K562 (cell line): Measurements from ENCODE around the gene ANGPTL7. TPM values are rescaled to one million over a fixed set of nuclear protein-coding genes. Genes with fewer than 3 reads are reported as not detected.

Source experiments
- ATAC-seq: fragments of 200-7000 bp; cut with Tn5 transposase; 3 replicates; pipeline ENCODE4 v1.9.1; 2020; ENCODE audit warnings: moderate library complexity
- BruUV-seq: library from RNA; stranded (reverse); fragments of 400-500 nt; replicated peaks from 2 replicates; lab custom pipeline; 2021; lab: Mats Ljungman, UMichigan
- CTCF ChIA-PET: fragments of 300-600 bp; formaldehyde crosslinking; extraction: SDS; loops from one replicate; lab custom pipeline; 2021; ENCODE audit warnings: low intra/inter-chr PET ratio; lab: Yijun Ruan, JAX
- POLR2A ChIA-PET: fragments of 300-600, 350-650 bp; sonication (Branson Sonifier 250); formaldehyde crosslinking; extraction: SDS; loops from one replicate; lab custom pipeline; 2021; ENCODE audit warnings: antibody characterized with exemption, inconsistent platforms; lab: Yijun Ruan, JAX
- DNase-seq, 4 experiments: peaks; one replicate each; pipeline versions ENCODE4 v3.0.0 to v3.0.0-alpha.2; 2011 to 2018; ENCODE audit warnings: low spot score in 3 of 4, mixed read lengths in 3 of 4; ENCODE audit errors: extremely low read depth in 1 of 4
- FAIRE-seq: peaks from 2 replicates; lab custom pipeline; 2011; peaks lifted over from hg19 to GRCh38; lab: Jason Lieb, UNC
- H2AFZ ChIP-seq: 2 replicates; pipeline ENCODE4 v1.6.0; 2011; ENCODE audit warnings: low read depth, low read length, control low read depth, inconsistent platforms
- H3K27ac ChIP-seq: fragments of 200-600 bp; 3 replicates; pipeline ENCODE4 v1.8.0; 2011; ENCODE audit warnings: low read depth, mild to moderate bottlenecking, control low read depth, inconsistent platforms, low read length, moderate library complexity, mixed read lengths; ENCODE audit errors: extremely low read depth
- H3K27me3 ChIP-seq, 2 experiments: fragments of 300-600 bp in 1 of 2; 2 replicates in 1 of 2; 3 replicates in 1 of 2; pipeline versions ENCODE4 v1.6.0 to v1.8.0; 2011; ENCODE audit warnings: inconsistent platforms in 2 of 2, low read length in 2 of 2, mild to moderate bottlenecking in 1 of 2, mixed read lengths in 1 of 2, moderate library complexity in 1 of 2; ENCODE audit not compliant: control insufficient read depth in 2 of 2, insufficient read depth in 2 of 2
- H3K36me3 ChIP-seq: fragments of 300-600 bp; 3 replicates; pipeline ENCODE4 v1.8.0; 2011; ENCODE audit warnings: mild to moderate bottlenecking, low read length, inconsistent platforms; ENCODE audit not compliant: control insufficient read depth, insufficient read depth
- H3K4me1 ChIP-seq, 2 experiments: fragments of 200-600 bp in 1 of 2; replicated peaks in 1 of 2; 2 replicates in 1 of 2; 3 replicates in 1 of 2; pipeline versions ENCODE4 v1.5.1 to v1.8.0; 2011; ENCODE audit warnings: inconsistent platforms in 2 of 2, low read length in 2 of 2, mild to moderate bottlenecking in 1 of 2, mixed read lengths in 1 of 2, moderate library complexity in 1 of 2; ENCODE audit not compliant: control insufficient read depth in 2 of 2, insufficient read depth in 2 of 2
- H3K4me2 ChIP-seq: 2 replicates; pipeline ENCODE4 v1.6.1; 2011; ENCODE audit warnings: low read length, control low read depth, inconsistent platforms, mixed read lengths; ENCODE audit not compliant: insufficient read depth
- H3K4me3 ChIP-seq: fragments of 200-600 bp; sonication (generic), shearing (Covaris generic); 2 replicates; pipeline ENCODE4 v1.5.1; 2016; ENCODE audit warnings: control low read depth, inconsistent platforms
- H3K79me2 ChIP-seq: fragments of 200-600 bp; 3 replicates; pipeline ENCODE4 v1.8.0; 2011; ENCODE audit warnings: low read length, inconsistent platforms; ENCODE audit not compliant: control insufficient read depth, insufficient read depth
- H3K9ac ChIP-seq, 2 experiments: 2 replicates each; pipeline versions ENCODE4 v1.6.0 to v1.6.1; 2011; ENCODE audit warnings: low read depth in 2 of 2, low read length in 2 of 2, control low read depth in 1 of 2, inconsistent platforms in 1 of 2, mild to moderate bottlenecking in 1 of 2, mixed read lengths in 1 of 2; ENCODE audit not compliant: insufficient read depth in 1 of 2
- H3K9me1 ChIP-seq: one replicate; pipeline ENCODE4 v1.6.0; 2011; ENCODE audit warnings: inconsistent platforms, mild to moderate bottlenecking, low read length, moderate library complexity; ENCODE audit not compliant: control insufficient read depth, insufficient read depth
- H3K9me3 ChIP-seq: replicated peaks from 2 replicates; pipeline ENCODE4 v1.5.1; 2011; ENCODE audit warnings: low read depth, low read length, inconsistent platforms; ENCODE audit not compliant: control insufficient read depth, insufficient read depth
- H4K20me1 ChIP-seq: replicated peaks from 2 replicates; pipeline ENCODE4 v1.6.1; 2011; ENCODE audit warnings: low read length, inconsistent platforms, mixed read lengths; ENCODE audit not compliant: control insufficient read depth, insufficient read depth
- CLOCK ChIP-seq: fragments of 250-450 bp; sonication (Bioruptor Pico); IDR thresholded peaks from 2 replicates; pipeline ENCODE4 v1.4.0; 2020; ENCODE audit warnings: mild to moderate bottlenecking, moderate library complexity, borderline replicate concordance
- CXXC5 ChIP-seq: fragments of 250-450 bp; sonication (Bioruptor Pico); IDR thresholded peaks from 2 replicates; pipeline ENCODE4 v1.8.0; 2022; ENCODE audit warnings: inconsistent platforms, mild to moderate bottlenecking, moderate library complexity
- E2F5 ChIP-seq: sonication (generic); formaldehyde crosslinking; IDR thresholded peaks from 2 replicates; pipeline ENCODE4 v1.8.0; 2022; ENCODE audit warnings: mild to moderate bottlenecking, missing genetic modification reagents
- MAX ChIP-seq: sonication (generic); formaldehyde crosslinking; IDR thresholded peaks from 2 replicates; pipeline ENCODE4 v1.9.0; 2022; ENCODE audit warnings: mild to moderate bottlenecking, missing genetic modification reagents
- RB1 ChIP-seq: fragments of 450-650 bp; IDR thresholded peaks from 2 replicates; pipeline ENCODE4 v1.6.1; 2017; ENCODE audit warnings: low read depth, mild to moderate bottlenecking
- TSC22D4 ChIP-seq: fragments of 450-650 bp; IDR thresholded peaks from 2 replicates; pipeline ENCODE4 v1.6.1; 2016; ENCODE audit warnings: missing genetic modification characterization, missing biosample characterization, control low read depth
- ZNF324 ChIP-seq: fragments of 250-450 bp; sonication (Bioruptor Pico); IDR thresholded peaks from 2 replicates; pipeline ENCODE4 v1.4.0; 2020; ENCODE audit warnings: mild to moderate bottlenecking
- ZNF449 ChIP-seq: fragments of 250-450 bp; sonication (Bioruptor Pico); IDR thresholded peaks from 2 replicates; pipeline ENCODE4 v1.8.0; 2022; ENCODE audit warnings: moderate library complexity, mild to moderate bottlenecking, inconsistent platforms
- ZNF518B ChIP-seq: fragments of 250-450 bp; sonication (Bioruptor Pico); IDR thresholded peaks from 2 replicates; pipeline ENCODE4 v1.5.0; 2021; ENCODE audit warnings: mild to moderate bottlenecking, moderate library complexity
- ZNF584 ChIP-seq: fragments of 200-800 bp; sonication (Bioruptor generic); IDR thresholded peaks from 2 replicates; pipeline ENCODE4 v1.6.1; 2016; ENCODE audit warnings: low read depth, mild to moderate bottlenecking, missing genetic modification characterization, missing compliant biosample characterization
- WGBS: fragments of 100-300 bp; shearing (Covaris generic); methylation state at CpG from one replicate; pipeline ENCODE4 v1.1.6; 2016; ENCODE audit warnings: low coverage, mixed read lengths; ENCODE audit not compliant: insufficient coverage; ENCODE audit errors: missing lambda C conversion rate; 5-methylcytosine and 5-hydroxymethylcytosine counted together
- in situ Hi-C: fragments of 300-500 bp; cut with MboI; formaldehyde crosslinking; loops from 4 replicates; pipeline ENCODE4 v1.15.0; 2018; ENCODE audit warnings: inconsistent platforms, mixed read lengths
- intact Hi-C: fragments of 100-400 bp; cut with micrococcal nuclease; formaldehyde crosslinking; loops from 2 replicates; pipeline ENCODE4 v1.14.2; 2022
- polyA plus RNA-seq, 8 experiments: library from polyadenylated mRNA; depleted of rRNA in 4 of 8; stranded (reverse) in 5 of 8; unstranded in 3 of 8; fragments of >200 nt; fragmentation: Nextera tagmentation in 2 of 8; fragmentation: Illumina TruSeq in 1 of 8; extraction: Ambion mirVana in 2 of 8; extraction: Trizol in 1 of 8; gene quantifications; 2 replicates each; pipeline versions ENCODE4 v1.2.1 to v1.2.3, GENCODE V29; 2011 to 2014; ENCODE audit warnings: inconsistent platforms in 1 of 8, missing spikeins in 1 of 8
- total RNA-seq, 7 experiments: library from RNA; depleted of rRNA in 6 of 7; stranded (reverse); fragments of >200 nt in 6 of 7; fragmentation: Illumina TruSeq in 2 of 7; extraction: Trizol in 2 of 7; gene quantifications; 2 replicates each; pipeline versions ENCODE4 v1.2.1 to v1.2.3, GENCODE V29; 2011 to 2021; ENCODE audit warnings: low replicate concordance in 1 of 7

Gene ANGPTL7
- total and polyA plus RNA-seq, 9 of the 15 experiments (the other 6 are each of a cell fraction or from before 2014, with no cell fraction given): not detected

GRCh38 chr1:11237356-11237755 lies 48.2 kb downstream of the ANGPTL7 start (continued):
- TF ChIP-seq ZNF518B (CRISPR knock-in tag) (no peak), RB1 (no peak), ZNF324 (CRISPR knock-in tag) (no peak), ZNF584 (CRISPR knock-in tag) (no peak)

GRCh38 chr1:11238311-11238710 lies 49.2 kb downstream of the ANGPTL7 start:
- 91% methylated on average over 7 of the region's 7 CpGs for WGBS
- Histone ChIP-seq H3K36me3 (peaks cover 94% of the 10 kb centered on the region), H4K20me1 (peaks cover 6% of the 10 kb centered on the region; the same call in 1 of the 2 replicates), H3K9ac (0 out of 4 replicates have a peak overlapping the region, but pooled peaks of 1 of the 2 experiments have one; percentile 1), H3K9me1 (no peaks in the 10 kb centered on the region), H3K27me3 (no peaks in the 10 kb centered on the region), H2AFZ (no peak overlapping the region), H3K4me1 (no peaks in the 10 kb centered on the region), H3K79me2 (no peaks in the 10 kb centered on the region), H3K27ac (no peak overlapping the region), H3K4me2 (no peak overlapping the region), H3K4me3 (no peak overlapping the region), H3K9me3 (no peaks in the 10 kb centered on the region)
- intact Hi-C loops: no loop called here
- CTCF ChIA-PET: interaction anchor here (0.7 to 1.1 kb wide), 2 partner anchors 404 to 405 kb away, joined by 3 read pairs; no protein-coding TSS in a partner anchor
- DNase-seq: no peak
- ATAC-seq: no peak
- in situ Hi-C loops: no loop called here
- TF ChIP-seq E2F5: no peak
- TF ChIP-seq CLOCK (CRISPR knock-in tag): no peak
- no peak for TF ChIP-seq ZNF449 (CRISPR knock-in tag)
- TF ChIP-seq CXXC5 (CRISPR knock-in tag): no peak
- TF ChIP-seq TSC22D4 (tag): no peak
- no peak for TF ChIP-seq MAX (CRISPR knock-in tag)
- POLR2A ChIA-PET: interaction anchor here (1.0 to 1.3 kb wide), 3 partner anchors 14 to 34 kb away, joined by 3 to 4 read pairs (median 4); partner anchors contain the start of genes MTOR and UBIAD1
- no TSS peak for BruUV-seq
- no peak for FAIRE-seq
